Measurements from ENCODE around the gene OR8H3. TPM values are rescaled to one million over a fixed set of nuclear protein-coding genes. Genes with fewer than 3 reads are reported as not detected.

The OR8H3 gene
- total RNA-seq, 1 donor from 2014 or later = not detected

- H3K9me3 Mint-ChIP-seq = peaks cover 16% of the 10 kb centered on the region
- H3K27me3 Mint-ChIP-seq (ENCODE audit: low read depth) = no peaks in the 10 kb centered on the region
- H3K4me3 Mint-ChIP-seq = no peak overlapping the region
- no peak overlapping the region for H3K27ac Mint-ChIP-seq (ENCODE audit: unreplicated experiment)
- DNase-seq (ENCODE audit: low read depth, low spot score) = no peak
- TF ChIP-seq CTCF (conservative IDR thresholded peaks at IDR 0.05) = no peak
- H3K4me1 Mint-ChIP-seq = no peaks in the 10 kb centered on the region
- H3K36me3 Mint-ChIP-seq (ENCODE audit: low read depth) = no peaks in the 10 kb centered on the region
These were observed 29.2 kb downstream of the OR8H3 start for GRCh38 chr11:56151376-56151775.

GRCh38 chr11:56152333-56152732, 30.2 kb downstream of the OR8H3 start:
- no peak for DNase-seq (ENCODE audit: low read depth, low spot score)
- no peak overlapping the region for H3K4me3 Mint-ChIP-seq
- H3K27ac Mint-ChIP-seq (ENCODE audit: unreplicated experiment) = no peak overlapping the region
- peaks cover 20% of the 10 kb centered on the region for H3K9me3 Mint-ChIP-seq
- no peaks in the 10 kb centered on the region for H3K27me3 Mint-ChIP-seq (ENCODE audit: low read depth)
- no peaks in the 10 kb centered on the region for H3K4me1 Mint-ChIP-seq
- TF ChIP-seq CTCF (conservative IDR thresholded peaks at IDR 0.05) = no peak
- no peaks in the 10 kb centered on the region for H3K36me3 Mint-ChIP-seq (ENCODE audit: low read depth)

GRCh38 chr11:56160217-56160616, 38.0 kb downstream of the OR8H3 start, which contains the start of gene OR8K5:
Gene OR8K5 (minus strand): TSS chr11:56160317. CDS start chr11:56160317, 0 bp downstream.
- Mint-ChIP-seq H3K4me3 (no peak within 1 kb of the TSS), H3K27ac (ENCODE audit: unreplicated experiment) (no peak within 1 kb of the TSS), H3K36me3 (ENCODE audit: low read depth) (no peaks in the 10 kb centered on the region), H3K9me3 (peaks cover 10% of the 10 kb centered on the region), H3K27me3 (ENCODE audit: low read depth) (no peaks in the 10 kb centered on the region), H3K4me1 (no peaks in the 10 kb centered on the region)
- DNase-seq (ENCODE audit: low read depth, low spot score) = no peak
- TF ChIP-seq CTCF (conservative IDR thresholded peaks at IDR 0.05) = no peak

- no peak for DNase-seq (ENCODE audit: low read depth, low spot score)
- Mint-ChIP-seq H3K27ac (ENCODE audit: unreplicated experiment) (no peak overlapping the region), H3K27me3 (ENCODE audit: low read depth) (no peaks in the 10 kb centered on the region), H3K9me3 (no peaks in the 10 kb centered on the region), H3K4me1 (no peaks in the 10 kb centered on the region), H3K4me3 (no peak overlapping the region), H3K36me3 (ENCODE audit: low read depth) (no peaks in the 10 kb centered on the region)
- TF ChIP-seq CTCF (conservative IDR thresholded peaks at IDR 0.05) = no peak
These were observed 41.6 kb downstream of the OR8H3 start for GRCh38 chr11:56163804-56164203.

GRCh38 chr11:56172256-56172830, 50.2 kb downstream of the OR8H3 start:
- TF ChIP-seq CTCF (conservative IDR thresholded peaks at IDR 0.05) = no peak
- no peak for DNase-seq (ENCODE audit: low read depth, low spot score)
- Mint-ChIP-seq H3K27ac (ENCODE audit: unreplicated experiment) (peak overlapping the region; percentile 73), H3K27me3 (ENCODE audit: low read depth) (no peaks in the 10 kb centered on the region), H3K4me3 (no peak overlapping the region), H3K4me1 (peaks cover 8% of the 10 kb centered on the region), H3K9me3 (no peaks in the 10 kb centered on the region), H3K36me3 (ENCODE audit: low read depth) (no peaks in the 10 kb centered on the region)

Other genes with a start within 250 kb of the OR8H3 start
- gene TRIM51, start 239.1 kb upstream of the OR8H3 start, total RNA-seq = not detected in 2 replicates
- not detected in 2 replicates for gene OR5W2, start 207.8 kb upstream of the OR8H3 start, total RNA-seq
- gene OR5I1, start 186.0 kb upstream of the OR8H3 start, total RNA-seq = not detected in 2 replicates
- 0.09 TPM in 1 of 2 replicates, not detected in the other for gene OR10AG1, start 152.4 kb upstream of the OR8H3 start, total RNA-seq
- gene OR5F1, start 127.7 kb upstream of the OR8H3 start, total RNA-seq = not detected in 2 replicates
- gene OR5AS1, start 94.7 kb upstream of the OR8H3 start, total RNA-seq = not detected in 2 replicates
- not detected in 2 replicates for gene OR8I2, start 29.1 kb upstream of the OR8H3 start, total RNA-seq
- not detected in 2 replicates for gene OR8H2, start 18.7 kb upstream of the OR8H3 start, total RNA-seq
- gene OR8J3, start 17.8 kb downstream of the OR8H3 start, total RNA-seq = not detected in 2 replicates
- gene OR8K5, start 37.9 kb downstream of the OR8H3 start, total RNA-seq = not detected in 2 replicates
- gene OR5J2, start 54.2 kb downstream of the OR8H3 start, total RNA-seq = not detected in 2 replicates
- gene OR5T2, start 111.9 kb downstream of the OR8H3 start, total RNA-seq = not detected in 2 replicates
- not detected in 2 replicates for gene OR5T3, start 129.9 kb downstream of the OR8H3 start, total RNA-seq
- not detected in 2 replicates for gene OR5T1, start 151.8 kb downstream of the OR8H3 start, total RNA-seq
- gene OR8H1, start 169.9 kb downstream of the OR8H3 start, total RNA-seq = not detected in 2 replicates
- gene OR8K3, start 192.8 kb downstream of the OR8H3 start, total RNA-seq = not detected in 2 replicates
- gene OR8K1, start 223.7 kb downstream of the OR8H3 start, total RNA-seq = not detected in 2 replicates
- not detected in 2 replicates for gene OR8J1, start 231.9 kb downstream of the OR8H3 start, total RNA-seq